GM04504 (cell line): ENCODE measurements around the gene TMEM44.

ENCODE experiments used
- DNase-seq: peaks from one replicate; pipeline ENCODE4 v3.0.0-alpha.2; 2012; ENCODE audit warnings: low read depth

TMEM44 gene

GRCh38 chr3:194633349-194634004, at the start of gene TMEM44:
TSS of gene TMEM44 (minus strand) at chr3:194633419. CDS start at chr3:194633215, 204 bp downstream.
- DNase-seq, result peak; percentile 60

- peak; percentile 72 for DNase-seq
Observed at GRCh38 chr3:194682694-194683310, 49.6 kb upstream of the TMEM44 start.

GRCh38 chr3:194682189-194682693, 49.0 kb upstream of the TMEM44 start:
- no peak for DNase-seq

GRCh38 chr3:194680888-194681615, 47.8 kb upstream of the TMEM44 start:
- no peak for DNase-seq

- DNase-seq, result no peak
Observed at GRCh38 chr3:194676471-194676870, 43.3 kb upstream of the TMEM44 start.

GRCh38 chr3:194675680-194676079, 42.5 kb upstream of the TMEM44 start:
- DNase-seq, result no peak

GRCh38 chr3:194675081-194675640, 41.9 kb upstream of the TMEM44 start:
- no peak for DNase-seq

- no peak for DNase-seq
Observed at GRCh38 chr3:194673761-194674160, 40.5 kb upstream of the TMEM44 start.

- DNase-seq, result no peak
Observed at GRCh38 chr3:194672876-194673275, 39.7 kb upstream of the TMEM44 start.

GRCh38 chr3:194671900-194672808, 38.9 kb upstream of the TMEM44 start, which contains the start of gene LSG1:
TSS of gene LSG1 (minus strand) at chr3:194672191. CDS start at chr3:194672162, 29 bp downstream.
- DNase-seq, result peak; percentile 90

- DNase-seq, result no peak
Observed at GRCh38 chr3:194671511-194671899, 38.3 kb upstream of the TMEM44 start.

- DNase-seq, result no peak
Observed at GRCh38 chr3:194667363-194667762, 34.1 kb upstream of the TMEM44 start.

- no peak for DNase-seq
Observed at GRCh38 chr3:194664857-194665256, 31.6 kb upstream of the TMEM44 start.

- no peak for DNase-seq
Observed at GRCh38 chr3:194661946-194662345, 28.7 kb upstream of the TMEM44 start.

- DNase-seq, result no peak
Observed at GRCh38 chr3:194661374-194661773, 28.2 kb upstream of the TMEM44 start.

GRCh38 chr3:194659778-194660177, 26.6 kb upstream of the TMEM44 start:
- no peak for DNase-seq

GRCh38 chr3:194658477-194659242, 25.4 kb upstream of the TMEM44 start:
- DNase-seq, result no peak

- no peak for DNase-seq
Observed at GRCh38 chr3:194657439-194657838, 24.2 kb upstream of the TMEM44 start.

- DNase-seq, result no peak
Observed at GRCh38 chr3:194654443-194654842, 21.2 kb upstream of the TMEM44 start.

GRCh38 chr3:194647747-194648146, 14.5 kb upstream of the TMEM44 start:
- no peak for DNase-seq

- DNase-seq, result no peak
Observed at GRCh38 chr3:194642769-194643168, 9.6 kb upstream of the TMEM44 start.
